HL-60 (cell line): ENCODE measurements around the gene DOK5.

ENCODE experiments used
- DNase-seq, 2 experiments: peaks; one replicate each; pipeline ENCODE4 v3.0.0-alpha.2; 2010 to 2020; ENCODE audit warnings: low read depth in 1 of 2, low spot score in 1 of 2
- H3K27ac ChIP-seq: fragments of 250-450 bp; sonication (Bioruptor Pico); replicated peaks from 2 replicates; pipeline ENCODE4 v1.5.1; 2020; ENCODE audit warnings: mild to moderate bottlenecking, moderate library complexity
- H3K27me3 ChIP-seq: fragments of 250-450 bp; sonication (Bioruptor Pico); 2 replicates; pipeline ENCODE4 v1.5.1; 2021; ENCODE audit warnings: mild to moderate bottlenecking, moderate library complexity; ENCODE audit not compliant: insufficient read depth, poor library complexity, severe bottlenecking
- H3K4me3 ChIP-seq: replicated peaks from 2 replicates; pipeline ENCODE4 v1.5.1; 2011; ENCODE audit warnings: mild to moderate bottlenecking, control low read depth, low read length; ENCODE audit not compliant: insufficient read depth
- GABPA ChIP-seq: IDR thresholded peaks from 2 replicates; pipeline ENCODE4 v1.6.1; 2012; ENCODE audit warnings: low read depth
- POLR2AphosphoS5 ChIP-seq: IDR thresholded peaks from 2 replicates; pipeline ENCODE4 v1.6.1; 2012; ENCODE audit warnings: low read depth
- SPI1 ChIP-seq: IDR thresholded peaks from 2 replicates; pipeline ENCODE4 v1.6.1; 2012; ENCODE audit warnings: low read depth, mild to moderate bottlenecking, borderline replicate concordance
- TF ChIP-seq, protein P1 (sequence below): IDR thresholded peaks from 2 replicates; pipeline ENCODE4 v1.6.1; 2012; ENCODE audit warnings: low read depth; ENCODE audit not compliant: insufficient replicate concordance
- TF ChIP-seq, protein P2 (sequence below): IDR thresholded peaks from one replicate; pipeline ENCODE4 v1.5.1; 2011; ENCODE audit warnings: low read length, control low read depth, inconsistent platforms; ENCODE audit not compliant: insufficient read depth

The DOK5 gene

DNA sequence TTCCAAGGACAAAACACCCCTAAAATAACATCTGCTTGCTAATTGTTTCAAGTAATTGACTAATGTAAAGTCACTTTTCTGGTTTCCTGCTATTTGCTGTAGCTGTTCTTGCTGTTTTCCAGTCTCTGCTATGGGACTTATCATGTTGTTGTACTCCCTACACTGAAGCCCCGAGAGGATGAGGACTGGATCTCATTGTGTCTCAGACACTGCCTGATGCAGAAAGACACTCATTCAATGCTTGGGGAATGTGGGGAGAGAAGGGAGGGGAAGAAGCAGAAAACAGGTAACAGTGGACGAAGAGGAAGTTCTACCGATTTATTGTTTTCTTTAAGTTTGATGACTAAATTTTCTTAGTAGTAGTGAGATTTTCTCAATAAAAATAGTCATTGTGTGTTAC is 79.8 kb downstream of the DOK5 start:
- H3K27me3 ChIP-seq = peaks cover 5% of the 10 kb centered on the region
- DNase-seq = no peak
- no peak for TF ChIP-seq POLR2AphosphoS5
- TF ChIP-seq, protein P1, sequence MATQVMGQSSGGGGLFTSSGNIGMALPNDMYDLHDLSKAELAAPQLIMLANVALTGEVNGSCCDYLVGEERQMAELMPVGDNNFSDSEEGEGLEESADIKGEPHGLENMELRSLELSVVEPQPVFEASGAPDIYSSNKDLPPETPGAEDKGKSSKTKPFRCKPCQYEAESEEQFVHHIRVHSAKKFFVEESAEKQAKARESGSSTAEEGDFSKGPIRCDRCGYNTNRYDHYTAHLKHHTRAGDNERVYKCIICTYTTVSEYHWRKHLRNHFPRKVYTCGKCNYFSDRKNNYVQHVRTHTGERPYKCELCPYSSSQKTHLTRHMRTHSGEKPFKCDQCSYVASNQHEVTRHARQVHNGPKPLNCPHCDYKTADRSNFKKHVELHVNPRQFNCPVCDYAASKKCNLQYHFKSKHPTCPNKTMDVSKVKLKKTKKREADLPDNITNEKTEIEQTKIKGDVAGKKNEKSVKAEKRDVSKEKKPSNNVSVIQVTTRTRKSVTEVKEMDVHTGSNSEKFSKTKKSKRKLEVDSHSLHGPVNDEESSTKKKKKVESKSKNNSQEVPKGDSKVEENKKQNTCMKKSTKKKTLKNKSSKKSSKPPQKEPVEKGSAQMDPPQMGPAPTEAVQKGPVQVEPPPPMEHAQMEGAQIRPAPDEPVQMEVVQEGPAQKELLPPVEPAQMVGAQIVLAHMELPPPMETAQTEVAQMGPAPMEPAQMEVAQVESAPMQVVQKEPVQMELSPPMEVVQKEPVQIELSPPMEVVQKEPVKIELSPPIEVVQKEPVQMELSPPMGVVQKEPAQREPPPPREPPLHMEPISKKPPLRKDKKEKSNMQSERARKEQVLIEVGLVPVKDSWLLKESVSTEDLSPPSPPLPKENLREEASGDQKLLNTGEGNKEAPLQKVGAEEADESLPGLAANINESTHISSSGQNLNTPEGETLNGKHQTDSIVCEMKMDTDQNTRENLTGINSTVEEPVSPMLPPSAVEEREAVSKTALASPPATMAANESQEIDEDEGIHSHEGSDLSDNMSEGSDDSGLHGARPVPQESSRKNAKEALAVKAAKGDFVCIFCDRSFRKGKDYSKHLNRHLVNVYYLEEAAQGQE = no peak
- TF ChIP-seq SPI1 = no peak
- TF ChIP-seq GABPA = no peak
- TF ChIP-seq, protein P2, sequence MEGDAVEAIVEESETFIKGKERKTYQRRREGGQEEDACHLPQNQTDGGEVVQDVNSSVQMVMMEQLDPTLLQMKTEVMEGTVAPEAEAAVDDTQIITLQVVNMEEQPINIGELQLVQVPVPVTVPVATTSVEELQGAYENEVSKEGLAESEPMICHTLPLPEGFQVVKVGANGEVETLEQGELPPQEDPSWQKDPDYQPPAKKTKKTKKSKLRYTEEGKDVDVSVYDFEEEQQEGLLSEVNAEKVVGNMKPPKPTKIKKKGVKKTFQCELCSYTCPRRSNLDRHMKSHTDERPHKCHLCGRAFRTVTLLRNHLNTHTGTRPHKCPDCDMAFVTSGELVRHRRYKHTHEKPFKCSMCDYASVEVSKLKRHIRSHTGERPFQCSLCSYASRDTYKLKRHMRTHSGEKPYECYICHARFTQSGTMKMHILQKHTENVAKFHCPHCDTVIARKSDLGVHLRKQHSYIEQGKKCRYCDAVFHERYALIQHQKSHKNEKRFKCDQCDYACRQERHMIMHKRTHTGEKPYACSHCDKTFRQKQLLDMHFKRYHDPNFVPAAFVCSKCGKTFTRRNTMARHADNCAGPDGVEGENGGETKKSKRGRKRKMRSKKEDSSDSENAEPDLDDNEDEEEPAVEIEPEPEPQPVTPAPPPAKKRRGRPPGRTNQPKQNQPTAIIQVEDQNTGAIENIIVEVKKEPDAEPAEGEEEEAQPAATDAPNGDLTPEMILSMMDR = no peak

DNA sequence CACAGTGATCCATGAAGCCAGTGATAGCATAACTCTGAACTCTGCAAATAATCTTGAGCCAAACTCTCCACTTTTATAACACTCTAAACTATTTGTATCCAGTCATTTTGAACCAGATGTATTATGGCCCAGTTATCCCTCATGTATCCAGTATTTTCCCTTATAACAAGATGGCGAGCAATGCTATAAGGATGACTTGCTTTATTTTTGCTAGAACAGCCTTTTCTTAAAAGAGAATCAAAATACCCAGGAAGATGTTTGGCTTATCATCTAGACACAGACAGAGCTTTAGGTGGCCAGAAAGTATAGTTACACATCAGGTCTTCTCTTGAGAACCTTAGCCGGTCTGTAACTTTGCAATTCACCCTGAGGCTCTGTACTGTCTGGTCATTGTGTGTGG is 81.0 kb downstream of the DOK5 start:
- TF ChIP-seq, protein P2 = no peak
- no peak for TF ChIP-seq GABPA
- TF ChIP-seq, protein P1 = no peak
- TF ChIP-seq POLR2AphosphoS5 = no peak
- TF ChIP-seq SPI1 = no peak
- H3K27me3 ChIP-seq = peaks cover 2% of the 10 kb centered on the region

More for the DNA sequence above, 79.8 kb downstream of the DOK5 start:
- H3K27ac ChIP-seq = no peak overlapping the region
- H3K4me3 ChIP-seq = no peak overlapping the region

DNA sequence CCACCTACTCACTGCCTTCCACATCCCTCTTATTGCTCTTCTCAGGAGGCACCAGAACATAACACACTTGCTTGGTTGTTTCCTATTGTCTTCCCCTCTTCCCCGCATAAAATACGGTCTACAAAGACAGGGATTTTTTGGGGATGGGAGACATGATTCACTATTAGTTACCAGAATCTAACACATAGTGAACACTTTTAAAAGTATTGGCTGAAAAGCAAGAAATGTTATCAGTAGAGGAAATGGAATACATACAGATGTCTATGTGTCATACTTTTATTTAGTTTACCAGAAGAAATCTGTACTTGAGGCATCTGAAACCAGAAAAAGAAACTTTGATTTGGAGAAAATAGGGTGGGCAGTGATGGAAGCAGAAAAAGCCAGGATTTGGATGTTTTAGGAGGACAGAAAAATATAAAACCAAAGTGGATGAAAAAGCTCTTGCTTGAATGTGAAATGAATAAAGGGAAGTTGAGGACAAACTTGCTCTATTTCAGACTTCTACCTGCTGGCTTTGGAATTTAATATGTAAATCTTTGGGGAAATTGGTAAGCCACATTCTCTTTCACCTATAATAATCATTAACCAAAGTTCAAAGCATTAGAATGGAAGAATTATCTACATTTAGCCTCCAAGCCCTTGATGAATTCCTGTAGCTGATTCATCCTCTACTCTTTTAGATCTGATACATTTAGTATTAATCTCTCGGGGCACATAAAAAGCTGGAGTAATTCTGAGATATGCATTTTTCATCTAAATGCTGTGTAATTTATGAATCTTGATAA is 82.6 kb downstream of the DOK5 start:
- Histone ChIP-seq H3K27ac (no peak overlapping the region), H3K4me3 (no peak overlapping the region), H3K27me3 (peaks cover 2% of the 10 kb centered on the region)
- no peak for DNase-seq
- TF ChIP-seq, protein P1 = no peak
- TF ChIP-seq POLR2AphosphoS5 (no peak), GABPA (no peak), SPI1 (no peak)
- TF ChIP-seq, protein P2 = no peak

More for the DNA sequence above, 81.0 kb downstream of the DOK5 start:
- no peak for DNase-seq
- no peak overlapping the region for H3K4me3 ChIP-seq
- no peak overlapping the region for H3K27ac ChIP-seq
